Suprapubic skin (tissue), 4 donors: ENCODE measurements around the gene ZNF280B. TPM values are rescaled to one million over a fixed set of nuclear protein-coding genes. Genes with fewer than 3 reads are reported as not detected.

ENCODE experiments used
- DNase-seq, 2 donors: peaks; one replicate each; pipeline ENCODE4 v3.0.0-alpha.2; 2019; ENCODE audit warnings: low spot score in 2 of 2
- H3K27ac ChIP-seq: fragments of 200-600 bp; sonication (generic); one replicate; pipeline ENCODE4 v1.5.1; 2019
- H3K27me3 ChIP-seq: fragments of 200-600 bp; sonication (generic); one replicate; pipeline ENCODE4 v1.5.1; 2019
- H3K36me3 ChIP-seq: fragments of 200-600 bp; sonication (generic); one replicate; pipeline ENCODE4 v1.5.1; 2019
- H3K4me1 ChIP-seq: fragments of 200-600 bp; sonication (generic); one replicate; pipeline ENCODE4 v1.5.1; 2019
- H3K4me3 ChIP-seq: fragments of 200-600 bp; sonication (generic); one replicate; pipeline ENCODE4 v1.5.1; 2019; ENCODE audit warnings: mild to moderate bottlenecking
- H3K9me3 ChIP-seq: fragments of 200-600 bp; sonication (generic); one replicate; pipeline ENCODE4 v1.5.1; 2019
- CTCF ChIP-seq, 2 donors: fragments of 200-600 bp in 1 of 2; fragments of 450-650 bp in 1 of 2; sonication (generic) in 1 of 2; IDR thresholded peaks; one replicate each; pipeline ENCODE4 v1.5.1; 2016 to 2019; ENCODE audit warnings: antibody characterized with exemption in 2 of 2, mild to moderate bottlenecking in 1 of 2, moderate library complexity in 1 of 2
- EP300 ChIP-seq: sonication (generic); formaldehyde crosslinking; IDR thresholded peaks from one replicate; pipeline ENCODE4 v1.6.1; 2017; ENCODE audit warnings: antibody characterized with exemption
- POLR2A ChIP-seq, 2 donors: fragments of 450-650 bp; IDR thresholded peaks; one replicate each; pipeline ENCODE4 v1.6.1; 2017; ENCODE audit warnings: antibody characterized with exemption in 2 of 2, mild to moderate bottlenecking in 2 of 2, moderate library complexity in 2 of 2
- POLR2AphosphoS5 ChIP-seq, 3 donors: sonication (generic); formaldehyde crosslinking; IDR thresholded peaks; one replicate each; pipeline ENCODE4 v1.6.1; 2017; ENCODE audit warnings: antibody characterized with exemption in 3 of 3
- WGBS: methylation state at CpG from one replicate; pipeline ENCODE4 v1.1.5; 2018; 5-methylcytosine and 5-hydroxymethylcytosine counted together
- total RNA-seq, 4 donors: library from RNA; depleted of rRNA; stranded (reverse); fragments of >200 nt; gene quantifications; one replicate each; pipeline ENCODE4 v1.1.0, GENCODE V29; 2016

The ZNF280B gene
- total RNA-seq, 4 donors from 2014 or later, result 0.08 to 0.55 (median 0.26) TPM; not detected in 1

GRCh38 chr22:22554587-22555284 lies 46.2 kb upstream of the ZNF280B start:
- no peak for DNase-seq
- no peak for TF ChIP-seq POLR2A (IDR thresholded peaks at IDR 0.05)
- no peak for TF ChIP-seq POLR2AphosphoS5 (IDR thresholded peaks at IDR 0.05)
- no peak for TF ChIP-seq EP300
- TF ChIP-seq CTCF (IDR thresholded peaks at IDR 0.05), result no peak
- Histone ChIP-seq H3K27me3 (peaks cover 9% of the 10 kb centered on the region), H3K27ac (no peak overlapping the region), H3K36me3 (no peaks in the 10 kb centered on the region), H3K4me3 (no peak overlapping the region), H3K4me1 (no peaks in the 10 kb centered on the region), H3K9me3 (no peaks in the 10 kb centered on the region)
- WGBS, result 81% methylated on average over 4 of the region's 4 CpGs

GRCh38 chr22:22553735-22554586 lies 45.4 kb upstream of the ZNF280B start:
- Histone ChIP-seq H3K4me3 (no peak overlapping the region), H3K27me3 (peaks cover 6% of the 10 kb centered on the region), H3K9me3 (no peaks in the 10 kb centered on the region), H3K36me3 (no peaks in the 10 kb centered on the region), H3K27ac (no peak overlapping the region), H3K4me1 (no peaks in the 10 kb centered on the region)
- no peak for DNase-seq
- 64% methylated on average over 8 of the region's 8 CpGs for WGBS
- TF ChIP-seq POLR2AphosphoS5 (IDR thresholded peaks at IDR 0.05) (no peak), POLR2A (IDR thresholded peaks at IDR 0.05) (no peak), EP300 (no peak), CTCF (IDR thresholded peaks at IDR 0.05) (no peak)

GRCh38 chr22:22553141-22553540 lies 44.6 kb upstream of the ZNF280B start:
- DNase-seq, result no peak
- Histone ChIP-seq H3K4me3 (no peak overlapping the region), H3K27ac (no peak overlapping the region), H3K4me1 (no peaks in the 10 kb centered on the region), H3K36me3 (no peaks in the 10 kb centered on the region), H3K27me3 (peaks cover 4% of the 10 kb centered on the region), H3K9me3 (no peaks in the 10 kb centered on the region)
- TF ChIP-seq POLR2A (IDR thresholded peaks at IDR 0.05) (no peak), POLR2AphosphoS5 (IDR thresholded peaks at IDR 0.05) (no peak)
- WGBS, result 93% methylated on average over 1 of the region's 1 CpG

GRCh38 chr22:22552630-22553029 lies 44.1 kb upstream of the ZNF280B start:
- no peak overlapping the region for H3K27ac ChIP-seq
- no peak for DNase-seq
- 67% methylated on average over 4 of the region's 4 CpGs for WGBS

GRCh38 chr22:22550789-22551434 lies 42.4 kb upstream of the ZNF280B start:
- Histone ChIP-seq H3K9me3 (no peaks in the 10 kb centered on the region), H3K4me1 (no peaks in the 10 kb centered on the region), H3K27ac (no peak overlapping the region), H3K36me3 (no peaks in the 10 kb centered on the region), H3K4me3 (no peak overlapping the region), H3K27me3 (peaks cover 4% of the 10 kb centered on the region)
- 83% methylated on average over 5 of the region's 8 CpGs for WGBS
- TF ChIP-seq CTCF (IDR thresholded peaks at IDR 0.05), result no peak
- TF ChIP-seq POLR2AphosphoS5 (IDR thresholded peaks at IDR 0.05), result no peak
- DNase-seq, result no peak

More at GRCh38 chr22:22552630-22553029, 44.1 kb upstream of the ZNF280B start:
- Histone ChIP-seq H3K4me3 (no peak overlapping the region), H3K36me3 (no peaks in the 10 kb centered on the region), H3K27me3 (peaks cover 4% of the 10 kb centered on the region), H3K9me3 (no peaks in the 10 kb centered on the region), H3K4me1 (no peaks in the 10 kb centered on the region)
- TF ChIP-seq POLR2A (IDR thresholded peaks at IDR 0.05) (no peak), POLR2AphosphoS5 (IDR thresholded peaks at IDR 0.05) (no peak), CTCF (IDR thresholded peaks at IDR 0.05) (no peak), EP300 (no peak)
